H1 (cell line): ENCODE measurements around the gene FCHSD1. TPM values are rescaled to one million over a fixed set of nuclear protein-coding genes. Genes with fewer than 3 reads are reported as not detected.
A peak's percentile ranks its signal among the peaks of the same experiment; 100 is the strongest.

Experiments
- CTCF ChIA-PET: fragments of 300-600 bp; sonication (Branson Sonifier 250); formaldehyde crosslinking; loops from one replicate; lab custom pipeline; 2021; ENCODE audit not compliant: partially characterized antibody; lab: Charles Lee
- POLR2A ChIA-PET: fragments of 300-600 bp; sonication (Branson Sonifier 250); formaldehyde crosslinking; loops from one replicate; lab custom pipeline; 2021; ENCODE audit warnings: inconsistent platforms; ENCODE audit not compliant: partially characterized antibody; lab: Charles Lee
- DNase-seq, 2 experiments: peaks; one replicate each; pipeline versions ENCODE4 v3.0.0 to v3.0.0-alpha.2; 2010 to 2022; ENCODE audit warnings: low spot score in 2 of 2, low read depth in 1 of 2, mixed read lengths in 1 of 2
- FAIRE-seq: peaks from 2 replicates; lab custom pipeline; 2011; peaks lifted over from hg19 to GRCh38; lab: Jason Lieb, UNC
- H2AFZ ChIP-seq: 2 replicates; pipeline ENCODE4 v1.8.1; 2012; ENCODE audit warnings: low read length, inconsistent platforms
- H2AK5ac ChIP-seq: 2 replicates; pipeline ENCODE4 v1.6.1; 2013; ENCODE audit warnings: low read depth, low read length
- H2BK120ac ChIP-seq: replicated peaks from 2 replicates; pipeline ENCODE3; 2013; ENCODE audit warnings: low read depth, low read length, inconsistent platforms
- H2BK12ac ChIP-seq: 2 replicates; pipeline ENCODE4 v1.6.1; 2013; ENCODE audit warnings: low read depth, low read length
- H2BK15ac ChIP-seq: 2 replicates; pipeline ENCODE4 v1.6.1; 2013; ENCODE audit warnings: low read length
- H2BK20ac ChIP-seq: 2 replicates; pipeline ENCODE4 v1.6.1; 2013; ENCODE audit warnings: low read length
- H2BK5ac ChIP-seq: 2 replicates; pipeline ENCODE4 v1.6.1; 2013; ENCODE audit warnings: low read depth, low read length
- H3K14ac ChIP-seq: 2 replicates; pipeline ENCODE4 v1.6.1; 2013; ENCODE audit warnings: inconsistent platforms; ENCODE audit not compliant: insufficient read length
- H3K18ac ChIP-seq: 2 replicates; pipeline ENCODE4 v1.6.1; 2013; ENCODE audit warnings: low read length; ENCODE audit errors: extremely low read depth
- H3K23ac ChIP-seq: 2 replicates; pipeline ENCODE4 v1.6.1; 2013; ENCODE audit warnings: inconsistent platforms; ENCODE audit not compliant: insufficient read length
- H3K23me2 ChIP-seq: 2 replicates; pipeline ENCODE4 v1.6.1; 2013; ENCODE audit warnings: low read depth, low read length
- H3K27ac ChIP-seq: 2 replicates; pipeline ENCODE4 v1.6.1; 2011; ENCODE audit warnings: low read depth, low read length, inconsistent platforms
- H3K27me3 ChIP-seq, 4 experiments: replicated peaks in 1 of 4; 1 replicate in 1 of 4; 2 replicates in 3 of 4; pipeline versions ENCODE4 v1.6.1 to v1.8.1; 2011 to 2013; ENCODE audit warnings: low read length in 3 of 4, mild to moderate bottlenecking in 3 of 4, inconsistent platforms in 2 of 4, mixed read lengths in 2 of 4, moderate library complexity in 1 of 4; ENCODE audit not compliant: control insufficient read depth in 3 of 4, insufficient read depth in 3 of 4; ENCODE audit errors: extremely low read depth in 1 of 4
- H3K36me3 ChIP-seq, 4 experiments: 2 replicates each; pipeline versions ENCODE4 v1.6.1 to v1.8.1; 2011 to 2013; ENCODE audit warnings: mild to moderate bottlenecking in 4 of 4, low read length in 3 of 4, moderate library complexity in 2 of 4, control low read depth in 1 of 4, inconsistent platforms in 1 of 4; ENCODE audit not compliant: insufficient read depth in 4 of 4, control insufficient read depth in 2 of 4
- H3K4ac ChIP-seq: replicated peaks from 2 replicates; pipeline ENCODE3; 2013; ENCODE audit warnings: low read length, low read depth, mixed read lengths, inconsistent platforms; ENCODE audit not compliant: insufficient read length
- H3K4me1 ChIP-seq, 4 experiments: replicated peaks in 1 of 4; 1 replicate in 1 of 4; 2 replicates in 3 of 4; pipeline versions ENCODE4 v1.6.1 to v1.8.1; 2011 to 2013; ENCODE audit warnings: low read length in 3 of 4, inconsistent platforms in 2 of 4, mixed read lengths in 1 of 4; ENCODE audit not compliant: insufficient read depth in 4 of 4, control insufficient read depth in 3 of 4
- H3K4me2 ChIP-seq, 2 experiments: 2 replicates each; pipeline versions ENCODE4 v1.6.1 to v1.8.1; 2011 to 2013; ENCODE audit warnings: low read depth in 2 of 2, low read length in 2 of 2, control low read depth in 1 of 2, inconsistent platforms in 1 of 2, mild to moderate bottlenecking in 1 of 2; ENCODE audit not compliant: insufficient read depth in 1 of 2
- H3K4me3 ChIP-seq, 4 experiments: fragments of 200-600, 300-600 bp in 1 of 4; sonication (generic), shearing (Covaris generic), sonication (Bioruptor Twin) in 1 of 4; 2 replicates each; pipeline versions ENCODE4 v1.5.1 to v1.8.1; 2011 to 2016; ENCODE audit warnings: low read length in 4 of 4, low read depth in 3 of 4, control low read depth in 2 of 4, inconsistent platforms in 2 of 4, mild to moderate bottlenecking in 2 of 4, mixed read lengths in 1 of 4, moderate library complexity in 1 of 4; ENCODE audit not compliant: insufficient read depth in 2 of 4; ENCODE audit errors: extremely low read depth in 1 of 4
- H3K56ac ChIP-seq: replicated peaks from 2 replicates; pipeline ENCODE3; 2013; ENCODE audit warnings: low read depth, mild to moderate bottlenecking, mixed read lengths, low read length, inconsistent platforms; ENCODE audit not compliant: insufficient read length
- H3K79me1 ChIP-seq: 2 replicates; pipeline ENCODE4 v1.6.1; 2013; ENCODE audit warnings: low read depth, low read length, control low read depth
- H3K79me2 ChIP-seq, 2 experiments: 2 replicates each; pipeline versions ENCODE4 v1.6.1 to v1.8.1; 2012 to 2013; ENCODE audit warnings: low read length in 2 of 2, mild to moderate bottlenecking in 2 of 2, inconsistent platforms in 1 of 2; ENCODE audit not compliant: insufficient read depth in 2 of 2, control insufficient read depth in 1 of 2
- H3K9ac ChIP-seq, 4 experiments: replicated peaks in 1 of 4; 1 replicate in 1 of 4; 2 replicates in 3 of 4; pipeline versions ENCODE4 v1.6.1 to v1.8.1; 2011 to 2013; ENCODE audit warnings: low read depth in 3 of 4, low read length in 3 of 4, control low read depth in 2 of 4, mild to moderate bottlenecking in 2 of 4, moderate library complexity in 2 of 4, inconsistent platforms in 1 of 4; ENCODE audit errors: extremely low read depth in 1 of 4
- H3K9me3 ChIP-seq, 2 experiments: 2 replicates each; pipeline versions ENCODE4 v1.6.1 to v1.8.1; 2012 to 2013; ENCODE audit warnings: mild to moderate bottlenecking in 2 of 2, moderate library complexity in 2 of 2, control low read depth in 1 of 2, inconsistent platforms in 1 of 2, low read depth in 1 of 2, low read length in 1 of 2, mixed read lengths in 1 of 2; ENCODE audit not compliant: insufficient read depth in 2 of 2
- H4K20me1 ChIP-seq, 2 experiments: replicated peaks in 1 of 2; 2 replicates each; pipeline versions ENCODE3 to v1.8.1; 2011 to 2013; ENCODE audit warnings: inconsistent platforms in 2 of 2, low read length in 2 of 2, mild to moderate bottlenecking in 1 of 2; ENCODE audit not compliant: insufficient read depth in 2 of 2, control insufficient read depth in 1 of 2
- H4K5ac ChIP-seq: 2 replicates; pipeline ENCODE4 v1.6.1; 2013; ENCODE audit warnings: low read length, low read depth, mixed read lengths, inconsistent platforms; ENCODE audit not compliant: insufficient read length
- H4K8ac ChIP-seq: 2 replicates; pipeline ENCODE4 v1.8.0; 2013; ENCODE audit warnings: mild to moderate bottlenecking, moderate library complexity, low read length, inconsistent platforms; ENCODE audit not compliant: insufficient read depth; ENCODE audit errors: extremely low read depth
- H4K91ac ChIP-seq: replicated peaks from 2 replicates; pipeline ENCODE3; 2013; ENCODE audit warnings: low read length, mixed read lengths, inconsistent platforms; ENCODE audit not compliant: insufficient read length
- BACH1 ChIP-seq: IDR thresholded peaks from 2 replicates; pipeline ENCODE4 v1.6.1; 2012; ENCODE audit warnings: low read length, improper control_type of control experiment
- CEBPB ChIP-seq: IDR thresholded peaks from 2 replicates; pipeline ENCODE4 v1.6.1; 2012; ENCODE audit warnings: low read depth, low read length
- JUND ChIP-seq: IDR thresholded peaks from 2 replicates; pipeline ENCODE4 v1.6.1; 2011; ENCODE audit warnings: mild to moderate bottlenecking, improper control_type of control experiment, low read length
- KDM5A ChIP-seq: fragments of 200-600 bp; IDR thresholded peaks from 2 replicates; pipeline ENCODE4 v1.7.1; 2012; ENCODE audit warnings: mild to moderate bottlenecking, low read length, inconsistent platforms, mixed read lengths
- RFX5 ChIP-seq: IDR thresholded peaks from 2 replicates; pipeline ENCODE4 v1.6.1; 2011; ENCODE audit warnings: low read depth, low read length, improper control_type of control experiment, borderline replicate concordance
- RXRA ChIP-seq: IDR thresholded peaks from 2 replicates; pipeline ENCODE4 v1.6.1; 2011; ENCODE audit warnings: low read depth, mild to moderate bottlenecking, low read length, moderate library complexity; ENCODE audit not compliant: insufficient read depth
- WGBS, 2 experiments: shearing (Covaris generic) in 1 of 2; methylation state at CpG; one replicate each; pipeline versions ENCODE4 v1.1.6 to v1.1.7; 2013 to 2015; ENCODE audit warnings: low lambda C conversion rate in 2 of 2, mixed read lengths in 2 of 2, inconsistent platforms in 1 of 2, low coverage in 1 of 2, missing lambda C conversion rate in 1 of 2; ENCODE audit not compliant: insufficient replicate concordance in 2 of 2, insufficient coverage in 1 of 2, insufficient read length in 1 of 2; ENCODE audit errors: extremely low coverage in 1 of 2, missing lambda C conversion rate in 1 of 2; 5-methylcytosine and 5-hydroxymethylcytosine counted together
- polyA plus RNA-seq, 7 experiments: library from polyadenylated mRNA; depleted of rRNA in 3 of 7; stranded (reverse) in 5 of 7; unstranded in 2 of 7; fragments of >200 nt in 5 of 7; fragments of 200-250 nt in 2 of 7; gene quantifications; 1 replicate in 5 of 7; 2 replicates in 1 of 7; 4 replicates in 1 of 7; pipeline versions ENCODE4 v1.2.1 to v1.2.3, GENCODE V29; 2011 to 2013; ENCODE audit warnings: missing spikeins in 2 of 7, mixed read lengths in 2 of 7
- total RNA-seq: library from RNA; stranded (reverse); fragmentation: NEBNext Ultra II Directional; extraction: Animal tissue kit (Norgen Biotek cat#: 25700); gene quantifications from 2 replicates; pipeline ENCODE4 v1.2.1, GENCODE V29; 2021
- TF ChIP-seq, protein P1 (sequence below): IDR thresholded peaks from 2 replicates; pipeline ENCODE4 v1.6.1; 2011; ENCODE audit warnings: low read length, improper control_type of control experiment
- TF ChIP-seq, protein P2 (sequence below): IDR thresholded peaks from 2 replicates; pipeline ENCODE4 v1.6.1; 2012; ENCODE audit warnings: inconsistent platforms

The FCHSD1 gene
- total and polyA plus RNA-seq, 2 of the 8 experiments (the other 6 are each of a cell fraction or from before 2014, with no cell fraction given) = 22.0 to 30.1 TPM

DNA sequence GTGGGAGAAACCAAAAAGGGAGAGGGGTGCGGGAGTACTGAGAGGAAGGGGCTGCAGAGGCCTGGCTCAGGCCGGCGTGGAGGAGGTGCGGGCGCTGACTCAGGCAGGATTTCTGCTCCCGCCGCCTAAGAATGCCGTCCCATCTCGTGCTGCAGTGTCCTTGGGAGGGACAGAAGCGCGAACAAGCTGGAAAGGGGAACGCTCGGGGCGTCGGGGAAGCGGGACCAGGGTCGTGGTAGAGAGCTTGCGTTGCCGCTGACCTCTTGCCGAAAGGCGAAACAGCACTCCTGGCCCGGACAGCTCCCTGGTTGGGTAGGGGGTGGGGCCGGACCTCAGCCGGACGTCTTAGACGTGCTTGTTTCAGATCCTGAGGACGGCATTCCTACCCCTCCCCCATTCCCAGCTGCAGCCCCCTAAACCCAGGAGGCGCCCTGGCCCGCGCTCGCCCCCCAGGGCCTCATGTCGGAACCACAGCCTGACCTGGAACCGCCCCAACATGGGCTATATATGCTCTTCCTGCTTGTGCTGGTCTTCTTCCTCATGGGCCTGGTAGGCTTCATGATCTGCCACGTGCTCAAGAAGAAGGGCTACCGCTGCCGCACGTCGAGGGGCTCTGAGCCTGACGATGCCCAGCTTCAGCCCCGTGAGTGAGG is 13.3 kb downstream of the FCHSD1 start:
- Histone ChIP-seq H3K36me3 (peaks cover 0 to 17% (median 2%) of the 10 kb centered on the region in 4 experiments; a peak in 3 of 8 replicates), H3K79me1 (peaks cover 12% of the 10 kb centered on the region), H2BK12ac (peak overlapping the region; percentile 96), H2AK5ac (0 out of 2 replicates have a peak overlapping the region, but pooled peaks have one; percentile 3), H3K9ac (peak overlapping the region in 2 of 4 experiments; percentile 55 to 63; a peak in 4 of 7 replicates), H2BK15ac (peak overlapping the region; percentile 97), H2BK120ac (no peak overlapping the region), H2BK20ac (no peak overlapping the region), H3K9me3 (no peaks in the 10 kb centered on the region), H3K79me2 (peaks cover 10 to 31% of the 10 kb centered on the region in 2 experiments), H2BK5ac (peak overlapping the region; percentile 71; the same call in 1 of the 2 replicates), H3K4me2 (peak overlapping the region; percentile 90 to 97), H3K4me3 (peak overlapping the region; percentile 84 to 99 (median 98)), H3K4ac (peak overlapping the region; percentile 61), H3K56ac (no peak overlapping the region), H4K5ac (no peak overlapping the region), H2AFZ (no peak overlapping the region), H3K27ac (no peak overlapping the region), H4K8ac (peak overlapping the region; percentile 81), H4K91ac (peak overlapping the region; percentile 61), H3K14ac (no peak overlapping the region), H3K4me1 (peaks cover 0 to 5% (median 3%) of the 10 kb centered on the region in 4 experiments; a peak in 5 of 7 replicates), H3K23me2 (peaks cover 14% of the 10 kb centered on the region), H3K18ac (peak overlapping the region; percentile 71), H3K27me3 (peaks cover 0 to 4% (median 0%) of the 10 kb centered on the region in 4 experiments; a peak in 1 of 7 replicates), H3K23ac (no peak overlapping the region), H4K20me1 (peaks cover 3 to 15% of the 10 kb centered on the region in 2 experiments)
- ChIA-PET POLR2A (interaction anchor here (0.7 to 6.8 kb wide), 16 partner anchors 11 to 323 kb away, joined by 3 to 96 read pairs (median 5); partner anchors contain the start of genes ARAP3, DIAPH1 and FCHSD1), CTCF (interaction anchor here (0.6 to 10.3 kb wide), 18 partner anchors 9 to 347 kb away, joined by 3 to 117 read pairs (median 4); partner anchors contain the start of gene DIAPH1)
- FAIRE-seq = no peak
- 8% methylated on average over 39 of the region's 40 CpGs; no CpG with 5 or more reads in 1 of the 2 experiments for WGBS, 2 experiments
- peak; percentile 87 to 91 for DNase-seq
- TF ChIP-seq KDM5A (no peak; the same call in 1 of the 2 replicates), CEBPB (no peak), BACH1 (no peak), RFX5 (no peak), RXRA (no peak), JUND (no peak)
- TF ChIP-seq, protein P1, sequence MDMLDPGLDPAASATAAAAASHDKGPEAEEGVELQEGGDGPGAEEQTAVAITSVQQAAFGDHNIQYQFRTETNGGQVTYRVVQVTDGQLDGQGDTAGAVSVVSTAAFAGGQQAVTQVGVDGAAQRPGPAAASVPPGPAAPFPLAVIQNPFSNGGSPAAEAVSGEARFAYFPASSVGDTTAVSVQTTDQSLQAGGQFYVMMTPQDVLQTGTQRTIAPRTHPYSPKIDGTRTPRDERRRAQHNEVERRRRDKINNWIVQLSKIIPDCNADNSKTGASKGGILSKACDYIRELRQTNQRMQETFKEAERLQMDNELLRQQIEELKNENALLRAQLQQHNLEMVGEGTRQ = no peak
- TF ChIP-seq, protein P2, sequence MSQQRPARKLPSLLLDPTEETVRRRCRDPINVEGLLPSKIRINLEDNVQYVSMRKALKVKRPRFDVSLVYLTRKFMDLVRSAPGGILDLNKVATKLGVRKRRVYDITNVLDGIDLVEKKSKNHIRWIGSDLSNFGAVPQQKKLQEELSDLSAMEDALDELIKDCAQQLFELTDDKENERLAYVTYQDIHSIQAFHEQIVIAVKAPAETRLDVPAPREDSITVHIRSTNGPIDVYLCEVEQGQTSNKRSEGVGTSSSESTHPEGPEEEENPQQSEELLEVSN = peak; percentile 93
